BE2C (cell line): Measurements from ENCODE around the gene WNT3.

Experiments used
- DNase-seq: peaks from one replicate; pipeline ENCODE4 v3.0.0-alpha.2; 2020
- H3K27me3 ChIP-seq: fragments of 250-450 bp; sonication (Bioruptor Pico); 2 replicates; pipeline ENCODE4 v1.5.1; 2020; ENCODE audit warnings: mild to moderate bottlenecking
- H3K36me3 ChIP-seq: fragments of 250-450 bp; sonication (Bioruptor Pico); 2 replicates; pipeline ENCODE4 v1.5.1; 2020; ENCODE audit warnings: mild to moderate bottlenecking
- H3K4me1 ChIP-seq: fragments of 250-450 bp; sonication (Bioruptor Pico); 2 replicates; pipeline ENCODE4 v1.5.1; 2020
- H3K4me3 ChIP-seq: 2 replicates; pipeline ENCODE4 v1.5.1; 2011; ENCODE audit warnings: low read depth, low read length
- H3K9me3 ChIP-seq: fragments of 250-450 bp; sonication (Bioruptor Pico); 2 replicates; pipeline ENCODE4 v1.5.1; 2020
- CTCF ChIP-seq: IDR thresholded peaks from 2 replicates; pipeline ENCODE4 v1.5.1; 2012; ENCODE audit warnings: mild to moderate bottlenecking, low read depth, low read length

The WNT3 gene

GRCh38 chr17:46774108-46774737, 44.3 kb downstream of the WNT3 start:
- no peak for DNase-seq
- H3K9me3 ChIP-seq = no peaks in the 10 kb centered on the region
- no peak for TF ChIP-seq CTCF
- H3K36me3 ChIP-seq = no peaks in the 10 kb centered on the region
- no peak overlapping the region for H3K4me3 ChIP-seq
- peaks cover 6% of the 10 kb centered on the region; the same call in 1 of the 2 replicates for H3K27me3 ChIP-seq
- H3K4me1 ChIP-seq = no peaks in the 10 kb centered on the region; the same call in none of the 2 replicates

GRCh38 chr17:46773676-46774075, 44.8 kb downstream of the WNT3 start:
- DNase-seq = peak; percentile 35
- H3K27me3 ChIP-seq = peaks cover 6% of the 10 kb centered on the region; the same call in 1 of the 2 replicates
- TF ChIP-seq CTCF = no peak
- no peaks in the 10 kb centered on the region for H3K9me3 ChIP-seq
- no peak overlapping the region for H3K4me3 ChIP-seq
- no peaks in the 10 kb centered on the region for H3K36me3 ChIP-seq
- no peaks in the 10 kb centered on the region; the same call in none of the 2 replicates for H3K4me1 ChIP-seq

- no peak overlapping the region for H3K4me3 ChIP-seq
- no peaks in the 10 kb centered on the region for H3K9me3 ChIP-seq
- H3K36me3 ChIP-seq = no peaks in the 10 kb centered on the region
- TF ChIP-seq CTCF = no peak
- DNase-seq = no peak
- H3K27me3 ChIP-seq = peaks cover 6% of the 10 kb centered on the region; the same call in 1 of the 2 replicates
- H3K4me1 ChIP-seq = no peaks in the 10 kb centered on the region; the same call in none of the 2 replicates
Measured at GRCh38 chr17:46773221-46773605, 45.3 kb downstream of the WNT3 start.

- no peaks in the 10 kb centered on the region for H3K9me3 ChIP-seq
- no peak for TF ChIP-seq CTCF
- H3K36me3 ChIP-seq = no peaks in the 10 kb centered on the region
- peaks cover 6% of the 10 kb centered on the region; the same call in 1 of the 2 replicates for H3K27me3 ChIP-seq
- H3K4me3 ChIP-seq = no peak overlapping the region; the same call in 1 of the 2 replicates
- H3K4me1 ChIP-seq = no peaks in the 10 kb centered on the region; the same call in none of the 2 replicates
- no peak for DNase-seq
Measured at GRCh38 chr17:46772475-46773220, 45.8 kb downstream of the WNT3 start.

- Histone ChIP-seq H3K4me1 (no peaks in the 10 kb centered on the region; the same call in none of the 2 replicates), H3K9me3 (no peaks in the 10 kb centered on the region), H3K36me3 (no peaks in the 10 kb centered on the region), H3K4me3 (peak overlapping the region; percentile 53), H3K27me3 (peaks cover 6% of the 10 kb centered on the region; the same call in 1 of the 2 replicates)
- DNase-seq = peak; percentile 58
- no peak for TF ChIP-seq CTCF
Measured at GRCh38 chr17:46771561-46772474, 46.7 kb downstream of the WNT3 start.
